ENCODE measurements around the gene XRCC4. TPM values are rescaled to one million over a fixed set of nuclear protein-coding genes. Genes with fewer than 3 reads are reported as not detected.

Gene XRCC4
- total RNA-seq, 1 experiment from 2014 or later: 10.8 TPM

- Histone ChIP-seq H3K9me3 (ENCODE audit: control insufficient read depth, low read depth, low read length) (no peaks in the 10 kb centered on the region), H2BK5ac (ENCODE audit: insufficient read length, low read length) (no peak overlapping the region), H3K14ac (ENCODE audit: insufficient read depth, low read length) (no peak overlapping the region), H4K5ac (ENCODE audit: insufficient read length, low read depth, low read length) (no peak overlapping the region), H3K27me3 (ENCODE audit: insufficient read depth, low read length) (no peaks in the 10 kb centered on the region), H3K18ac (ENCODE audit: insufficient read length, low read depth, low read length) (no peak overlapping the region), H3K4me2 (ENCODE audit: insufficient read depth, insufficient read length, low read length) (no peak overlapping the region), H3K9ac (ENCODE audit: extremely low read depth, insufficient read length, low read length) (no peak overlapping the region), H4K20me1 (ENCODE audit: control insufficient read depth, insufficient read depth, insufficient read length) (no peaks in the 10 kb centered on the region), H2BK20ac (ENCODE audit: low read depth, low read length, poor library complexity, severe bottlenecking) (no peak overlapping the region), H3K56ac (ENCODE audit: insufficient read length, low read depth, low read length) (no peak overlapping the region), H3K23me2 (ENCODE audit: insufficient read length, low read depth, low read length, poor library complexity, severe bottlenecking) (no peaks in the 10 kb centered on the region), H3K4ac (ENCODE audit: low read depth, low read length) (no peak overlapping the region), H2BK120ac (ENCODE audit: low read depth, low read length, poor library complexity, severe bottlenecking) (no peak overlapping the region), H3K79me1 (ENCODE audit: insufficient read depth, low read depth, low read length, poor library complexity, severe bottlenecking) (no peaks in the 10 kb centered on the region), H3K23ac (ENCODE audit: insufficient read length, low read depth, low read length) (no peak overlapping the region), H4K91ac (ENCODE audit: insufficient read length, low read depth, low read length) (no peak overlapping the region), H3T11ph (ENCODE audit: low read length) (no peak overlapping the region), H4K8ac (replicated peaks; ENCODE audit: insufficient read length, low read depth, low read length) (no peak overlapping the region), H3K27ac (ENCODE audit: insufficient read length, low read depth, low read length) (no peak overlapping the region), H2AFZ (ENCODE audit: low read length) (no peak overlapping the region), H3K4me1 (ENCODE audit: insufficient read depth, low read length) (no peaks in the 10 kb centered on the region), H2BK12ac (ENCODE audit: insufficient read length, low read depth, low read length) (no peak overlapping the region), H2BK15ac (ENCODE audit: low read depth, low read length) (no peak overlapping the region), H2AK5ac (ENCODE audit: insufficient read length, low read length) (no peak overlapping the region), H3K79me2 (ENCODE audit: insufficient read depth, low read length) (no peaks in the 10 kb centered on the region)
- Mint-ChIP-seq H3K4me1 (peaks cover 10 to 12% of the 10 kb centered on the region in 2 experiments), H3K9me3 (no peaks in the 10 kb centered on the region; a peak in 1 of 5 replicates), H3K27me3 (ENCODE audit: low read depth) (no peaks in the 10 kb centered on the region), H3K36me3 (ENCODE audit: insufficient read depth in 1 of 3, low read depth in 3 of 3) (peaks cover 0 to 2% (median 0%) of the 10 kb centered on the region in 3 experiments; a peak in 1 of 7 replicates), H3K27ac (peak overlapping the region in 1 of 3 experiments; percentile 46; a peak in 2 of 7 replicates), H3K4me3 (no peak overlapping the region)
- DNase-seq: no peak
- WGBS (ENCODE audit: extremely low coverage, insufficient read length, low lambda C conversion rate): no CpG with 5 or more reads among the region's 3 CpGs
- TF ChIP-seq, protein P1, sequence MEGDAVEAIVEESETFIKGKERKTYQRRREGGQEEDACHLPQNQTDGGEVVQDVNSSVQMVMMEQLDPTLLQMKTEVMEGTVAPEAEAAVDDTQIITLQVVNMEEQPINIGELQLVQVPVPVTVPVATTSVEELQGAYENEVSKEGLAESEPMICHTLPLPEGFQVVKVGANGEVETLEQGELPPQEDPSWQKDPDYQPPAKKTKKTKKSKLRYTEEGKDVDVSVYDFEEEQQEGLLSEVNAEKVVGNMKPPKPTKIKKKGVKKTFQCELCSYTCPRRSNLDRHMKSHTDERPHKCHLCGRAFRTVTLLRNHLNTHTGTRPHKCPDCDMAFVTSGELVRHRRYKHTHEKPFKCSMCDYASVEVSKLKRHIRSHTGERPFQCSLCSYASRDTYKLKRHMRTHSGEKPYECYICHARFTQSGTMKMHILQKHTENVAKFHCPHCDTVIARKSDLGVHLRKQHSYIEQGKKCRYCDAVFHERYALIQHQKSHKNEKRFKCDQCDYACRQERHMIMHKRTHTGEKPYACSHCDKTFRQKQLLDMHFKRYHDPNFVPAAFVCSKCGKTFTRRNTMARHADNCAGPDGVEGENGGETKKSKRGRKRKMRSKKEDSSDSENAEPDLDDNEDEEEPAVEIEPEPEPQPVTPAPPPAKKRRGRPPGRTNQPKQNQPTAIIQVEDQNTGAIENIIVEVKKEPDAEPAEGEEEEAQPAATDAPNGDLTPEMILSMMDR (conservative IDR thresholded peaks at IDR 0.05): no peak
These were observed 143.0 kb downstream of the XRCC4 start for GRCh38 chr5:83220331-83220730.
